GM21515 (cell line): ENCODE results near the gene RNF217.
"Not testable (repeated sequence)": the region's sequence is repeated elsewhere in the genome, so short reads cannot be mapped to it uniquely, and the experiment has no call there.

Experiments used
- ATAC-seq: cut with Tn5 transposase; IDR thresholded peaks from one replicate; pipeline ENCODE4 v1.9.1; 2021; ENCODE audit not compliant: unreplicated experiment

Gene RNF217, protein sequence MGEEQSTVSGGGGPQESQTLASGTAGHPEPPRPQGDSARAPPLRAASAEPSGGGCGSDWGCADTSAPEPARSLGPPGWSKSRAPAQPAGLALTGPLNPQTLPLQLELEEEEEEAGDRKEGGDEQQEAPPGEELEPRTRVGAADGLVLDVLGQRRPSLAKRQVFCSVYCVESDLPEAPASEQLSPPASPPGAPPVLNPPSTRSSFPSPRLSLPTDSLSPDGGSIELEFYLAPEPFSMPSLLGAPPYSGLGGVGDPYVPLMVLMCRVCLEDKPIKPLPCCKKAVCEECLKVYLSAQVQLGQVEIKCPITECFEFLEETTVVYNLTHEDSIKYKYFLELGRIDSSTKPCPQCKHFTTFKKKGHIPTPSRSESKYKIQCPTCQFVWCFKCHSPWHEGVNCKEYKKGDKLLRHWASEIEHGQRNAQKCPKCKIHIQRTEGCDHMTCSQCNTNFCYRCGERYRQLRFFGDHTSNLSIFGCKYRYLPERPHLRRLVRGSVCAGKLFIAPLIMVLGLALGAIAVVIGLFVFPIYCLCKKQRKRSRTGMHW

DNA sequence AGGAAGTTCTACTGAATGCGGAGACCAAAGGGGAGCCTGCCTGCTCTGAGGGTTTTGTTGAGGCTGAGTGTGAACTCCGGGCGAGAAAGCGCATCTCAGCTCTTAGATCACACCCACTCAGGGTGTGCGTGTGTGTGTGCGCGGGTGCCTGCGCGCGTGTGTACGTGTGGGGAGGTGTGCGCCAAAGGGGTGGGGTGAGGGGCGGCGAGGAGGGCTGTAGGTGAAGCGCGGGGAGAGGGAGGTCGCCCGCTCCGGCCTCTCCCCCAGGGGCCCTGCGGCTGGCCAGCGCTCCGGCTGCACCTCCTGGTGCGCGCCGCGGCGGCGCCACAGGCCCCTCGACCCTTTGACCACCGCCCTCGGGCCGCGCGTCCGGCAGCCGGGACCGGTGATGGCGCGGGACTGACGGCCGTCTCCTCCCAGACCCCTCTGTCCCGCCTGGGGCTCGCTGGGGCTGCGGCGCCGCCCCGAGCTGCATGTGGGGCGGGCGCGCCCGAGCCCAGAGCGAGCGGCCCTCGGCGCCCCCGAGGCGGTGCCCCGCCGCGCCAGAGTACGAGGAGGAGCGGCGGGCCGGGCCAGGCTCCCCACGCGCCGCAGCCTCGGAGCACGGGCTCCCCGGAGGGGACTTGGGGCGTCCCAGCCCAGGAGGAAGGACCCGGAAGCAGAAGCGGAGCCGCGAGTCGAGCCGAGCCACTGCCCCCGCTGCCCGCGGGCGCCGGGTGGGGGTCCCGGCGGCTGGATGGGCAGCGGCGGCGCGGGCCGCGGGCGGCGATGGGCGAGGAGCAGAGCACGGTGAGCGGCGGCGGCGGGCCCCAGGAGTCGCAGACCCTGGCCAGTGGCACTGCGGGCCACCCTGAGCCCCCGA is at the start of gene RNF217:
RNF217 (plus strand) TSS at position 661 of the 862 bp plus-strand sequence; CDS start at position 769, 108 bp downstream.
- ATAC-seq: no peak

DNA sequence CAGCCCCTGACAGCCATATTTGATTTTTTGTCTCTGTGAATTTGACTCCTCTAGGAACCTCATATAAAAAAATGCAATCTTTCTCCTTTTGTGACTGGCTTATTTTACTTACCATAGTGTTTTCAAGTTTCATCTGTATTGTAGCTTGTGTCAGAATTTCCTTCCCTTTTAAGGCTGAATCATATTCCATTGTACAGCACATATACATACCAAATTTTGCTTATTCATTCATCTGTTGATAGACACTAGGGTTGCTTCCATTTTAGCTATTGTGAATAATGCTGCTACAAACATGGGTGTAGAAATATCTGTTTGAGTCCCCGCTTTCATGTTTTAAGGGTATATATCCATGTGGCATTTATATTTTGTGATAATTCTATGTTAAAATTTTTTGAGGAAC is 49.2 kb upstream of the RNF217 start:
- ATAC-seq: no peak

DNA sequence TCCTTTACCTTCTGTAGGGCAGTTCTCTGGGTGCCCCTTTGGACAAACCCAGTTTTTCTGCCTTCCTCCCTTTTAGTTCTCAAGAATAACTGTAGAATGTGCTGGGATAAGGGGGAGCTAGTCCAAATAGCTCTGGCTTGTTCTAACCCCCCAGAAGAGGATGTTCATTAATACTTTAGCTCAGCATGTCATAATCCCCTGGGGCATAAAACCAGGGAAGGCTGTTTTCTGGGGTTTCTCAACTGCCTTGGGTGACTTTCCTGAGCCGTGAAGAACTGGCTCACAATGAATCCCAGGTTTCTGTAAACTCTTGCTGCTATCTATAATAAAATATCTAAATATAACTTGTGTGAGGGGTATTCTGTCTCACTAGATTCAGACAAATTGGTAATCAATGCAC is 44.5 kb upstream of the RNF217 start:
- ATAC-seq: no peak

DNA sequence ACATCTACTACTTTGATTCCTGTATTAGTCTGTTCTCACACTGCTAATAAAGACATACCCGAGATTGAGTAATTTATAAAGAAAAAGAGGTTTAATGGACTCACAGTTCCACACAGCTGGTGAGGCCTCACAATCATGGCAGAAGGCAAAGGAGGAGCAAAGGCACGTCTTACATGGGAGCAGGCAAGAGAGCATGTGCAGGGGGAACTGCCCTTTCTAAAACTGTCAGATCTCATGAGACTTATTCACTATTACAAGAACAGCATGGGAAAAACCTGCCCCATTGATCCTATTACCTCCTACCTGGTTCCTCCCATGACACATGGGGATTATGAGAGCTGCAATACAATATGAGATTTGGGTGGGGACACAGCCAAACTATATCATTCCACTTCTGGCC is 42.5 kb upstream of the RNF217 start:
- ATAC-seq: not testable (repeated sequence)

DNA sequence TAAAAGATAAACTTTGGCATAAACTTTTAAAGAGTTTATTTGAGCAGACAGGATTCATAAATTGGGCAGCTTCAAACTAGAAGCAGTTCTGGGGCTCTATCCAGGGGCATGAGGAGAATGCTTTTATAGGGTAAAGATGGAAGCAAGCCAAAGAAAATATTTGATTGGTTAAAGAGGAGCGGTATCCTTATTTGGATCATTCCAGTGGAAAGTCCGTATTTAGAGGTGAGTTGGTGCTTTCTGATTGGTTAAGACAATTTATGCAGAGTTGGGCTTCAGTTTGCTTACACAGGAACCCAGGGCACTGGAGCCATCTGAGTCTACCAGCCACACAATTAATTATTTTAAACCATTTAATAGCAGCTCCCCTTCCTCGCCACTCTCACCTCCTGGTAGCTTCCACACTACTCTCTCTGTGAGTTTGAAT is 37.9 kb upstream of the RNF217 start:
- ATAC-seq: no peak

DNA sequence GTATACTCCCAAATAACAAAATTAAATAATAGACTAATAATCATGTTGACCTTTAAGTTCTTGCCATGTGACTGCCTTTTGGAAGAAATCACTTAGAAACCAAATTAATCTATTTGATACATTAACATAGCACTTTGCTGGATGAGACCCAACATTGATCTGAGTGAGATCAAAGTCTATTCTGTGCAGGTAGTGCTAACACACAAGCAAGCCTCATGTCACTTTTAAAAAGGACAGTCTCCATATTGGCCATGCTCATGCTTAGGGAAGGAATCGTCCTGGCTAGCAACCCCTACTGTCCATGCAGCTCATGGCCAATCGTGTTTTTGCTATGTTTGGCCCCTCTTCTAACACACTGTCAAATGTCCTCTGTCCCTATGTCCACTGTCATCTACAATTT is 35.8 kb upstream of the RNF217 start:
- no peak for ATAC-seq

DNA sequence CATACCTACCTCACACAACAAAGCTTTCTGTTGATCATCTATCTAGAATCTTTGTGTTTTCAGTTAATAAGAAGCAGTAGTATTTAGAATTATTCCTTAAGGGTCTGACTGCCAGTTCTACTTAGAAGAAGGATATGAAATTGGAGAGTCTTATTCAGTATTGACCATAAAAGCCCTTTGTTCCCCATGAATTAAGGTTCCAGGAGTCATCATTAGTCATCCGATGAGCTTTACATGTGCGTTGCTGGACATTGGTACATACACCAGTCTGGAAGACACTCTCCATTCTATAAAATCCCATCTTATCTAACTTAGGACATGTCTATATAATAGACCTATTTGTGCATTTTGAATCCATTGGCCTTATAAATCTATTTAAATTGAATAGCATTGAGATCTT is 34.4 kb upstream of the RNF217 start:
- ATAC-seq: no peak

DNA sequence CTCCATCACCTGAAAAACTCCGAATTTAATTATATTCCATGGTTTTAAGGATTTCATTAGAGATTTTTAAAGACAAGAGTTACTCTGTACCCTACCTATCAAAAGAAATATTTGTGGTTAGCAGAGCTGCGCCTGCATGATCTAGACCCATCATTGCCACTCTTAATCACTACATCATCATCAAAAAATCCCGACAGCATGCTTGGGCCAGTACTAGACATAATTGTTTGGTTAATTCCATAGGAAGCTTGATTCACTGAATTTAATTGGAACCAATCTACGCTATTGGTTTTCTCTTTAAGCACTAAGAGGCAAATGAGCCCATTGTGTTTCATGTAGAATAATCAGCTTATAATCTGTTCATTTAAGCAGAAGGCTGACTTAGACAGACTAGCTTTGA is 33.4 kb upstream of the RNF217 start:
- ATAC-seq: no peak

DNA sequence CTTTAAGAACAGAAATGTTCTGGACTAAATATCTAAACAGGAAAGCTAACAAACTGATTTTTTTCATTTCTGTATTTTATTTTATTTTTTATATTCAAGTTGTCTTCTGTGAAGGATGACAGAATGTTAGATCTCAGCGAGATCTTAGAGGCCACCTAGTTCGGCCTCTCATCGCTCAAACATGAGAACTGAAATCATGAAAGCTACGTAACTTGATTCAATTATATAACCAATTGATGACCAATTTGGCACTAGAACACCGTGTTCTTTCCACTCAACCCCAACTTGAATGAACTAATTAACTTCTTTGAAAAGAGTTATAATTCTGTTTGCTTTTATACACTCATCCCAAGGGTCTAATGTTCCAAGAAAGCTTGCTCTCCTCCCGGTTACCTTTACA is 24.6 kb upstream of the RNF217 start:
- no peak for ATAC-seq

DNA sequence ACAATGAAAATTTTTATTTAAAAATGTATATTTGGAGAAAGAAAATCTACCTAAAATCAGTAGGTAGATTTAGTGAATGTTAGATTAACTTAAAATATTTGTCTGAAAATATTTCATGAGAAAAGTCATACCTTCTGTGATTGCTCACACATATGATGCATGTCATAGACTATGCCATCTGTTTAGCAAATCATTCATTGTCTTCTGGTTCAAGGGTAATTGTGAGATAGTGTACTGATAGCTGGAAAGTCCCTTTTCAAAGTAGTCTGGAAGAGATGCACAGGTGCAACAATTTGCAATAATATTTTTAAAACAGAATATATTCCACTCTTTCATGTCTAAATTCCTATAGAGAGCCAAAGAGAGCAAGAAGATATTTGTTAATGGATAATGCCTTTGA is 21.0 kb upstream of the RNF217 start:
- ATAC-seq: no peak

DNA sequence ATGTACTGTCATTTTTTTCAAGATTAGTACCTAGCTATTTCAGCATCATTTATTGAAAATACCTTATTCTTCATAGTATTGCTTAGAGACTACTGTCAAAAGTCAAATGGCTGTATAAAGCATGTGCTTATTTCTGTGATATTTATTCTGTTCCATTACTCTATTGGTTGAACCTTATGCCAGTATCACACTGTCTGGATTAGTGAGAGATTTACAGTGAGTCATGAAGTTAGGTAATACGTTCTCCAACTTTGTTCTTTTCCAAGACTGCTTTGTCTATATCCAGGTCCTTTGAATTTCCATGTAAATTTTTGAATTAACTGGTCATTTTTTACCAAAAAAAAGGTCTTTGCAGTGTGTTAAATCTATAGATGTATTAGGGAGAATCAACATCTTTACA is 18.6 kb upstream of the RNF217 start:
- no peak for ATAC-seq

DNA sequence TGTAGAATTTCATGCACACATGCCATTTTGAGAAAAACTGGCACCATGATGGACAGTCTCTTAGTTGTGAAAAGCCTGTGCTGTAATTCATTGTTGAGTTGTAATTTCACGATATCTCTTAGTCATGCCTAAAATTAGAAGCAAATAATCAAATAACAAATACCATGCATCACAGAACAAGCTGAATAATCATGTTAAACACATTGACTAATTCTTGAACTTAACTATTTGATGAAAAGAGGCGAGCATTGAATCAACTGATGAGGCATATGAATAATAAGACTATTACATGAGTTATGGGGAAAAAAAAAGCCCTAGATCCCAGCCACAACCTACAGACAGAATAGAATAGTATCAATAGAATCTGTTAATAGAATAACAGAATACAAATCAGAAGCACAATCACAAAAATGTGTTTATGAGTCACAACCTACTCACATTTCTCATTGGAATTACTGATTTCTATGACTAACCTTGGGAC is 14.2 kb upstream of the RNF217 start:
- no peak for ATAC-seq

DNA sequence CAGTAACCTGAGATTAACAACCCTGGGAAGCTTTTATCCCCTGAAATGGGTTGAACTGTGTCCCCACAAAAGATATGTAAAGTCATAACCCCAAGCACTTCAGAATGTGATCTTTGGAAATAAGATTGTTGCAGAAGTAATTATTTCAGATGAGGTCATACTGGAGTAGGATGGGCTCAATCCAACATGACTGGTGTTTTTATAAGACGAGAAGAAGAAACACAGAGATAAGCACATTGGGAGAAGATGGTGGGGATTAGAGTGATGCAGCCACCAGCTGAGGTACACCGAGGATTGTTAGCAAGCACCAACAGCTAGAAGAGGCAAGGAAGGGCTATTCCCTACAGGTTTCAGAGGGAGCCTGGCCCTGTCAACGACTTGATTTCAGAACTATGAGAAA is 12.5 kb upstream of the RNF217 start:
- ATAC-seq: no peak

DNA sequence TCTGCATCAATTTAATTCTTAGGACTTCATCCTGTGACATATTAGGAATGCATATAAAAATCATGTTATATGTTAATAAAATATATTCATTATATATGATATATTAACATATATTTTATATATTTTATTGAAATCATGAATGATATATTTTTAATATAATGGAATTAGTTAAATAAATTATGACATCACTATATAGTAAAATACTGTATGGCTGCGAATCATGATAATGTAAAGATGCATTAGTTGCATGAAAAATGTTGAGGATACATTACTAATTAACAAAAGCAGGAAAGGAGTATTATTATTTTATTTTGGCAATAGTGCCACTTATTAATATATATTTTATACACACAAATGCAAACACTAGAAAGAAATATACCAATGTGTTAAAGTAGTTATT is 8.4 kb upstream of the RNF217 start:
- no peak for ATAC-seq

DNA sequence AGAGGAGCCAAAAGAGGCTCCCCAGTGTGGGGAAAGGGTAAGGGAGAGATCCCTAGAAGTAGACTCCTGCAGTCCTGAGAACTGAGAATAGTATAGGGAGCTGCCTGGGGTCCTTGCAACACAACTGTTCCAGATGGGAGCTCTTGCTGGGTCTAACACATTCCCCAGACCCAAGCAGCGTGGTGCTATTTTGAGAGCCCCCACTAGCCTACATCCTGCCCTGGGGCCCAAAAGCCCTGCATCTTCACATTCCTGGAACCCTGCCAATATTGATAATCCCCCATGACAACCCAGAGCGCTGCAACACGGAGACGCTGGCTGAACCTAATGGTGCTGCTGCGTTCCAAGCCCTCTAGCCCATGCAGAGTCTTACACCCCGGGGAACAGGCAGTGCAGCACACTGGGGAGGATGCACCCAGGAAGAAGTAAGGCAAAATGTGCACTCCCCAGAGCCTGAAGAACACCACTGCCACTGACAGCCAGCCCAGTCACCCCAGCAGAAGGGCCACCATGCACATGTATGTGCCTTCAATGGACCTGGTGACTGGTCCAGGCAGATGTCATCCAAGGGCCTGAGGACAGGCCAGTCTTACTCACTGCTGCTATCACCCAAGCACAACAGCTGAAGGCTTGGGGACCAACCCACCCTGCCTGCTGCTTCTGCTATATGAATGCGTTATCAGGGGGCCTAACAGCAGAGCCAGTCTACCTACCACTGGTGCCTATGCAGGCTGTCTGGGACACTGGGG is 7.0 kb upstream of the RNF217 start:
- ATAC-seq: no peak

DNA sequence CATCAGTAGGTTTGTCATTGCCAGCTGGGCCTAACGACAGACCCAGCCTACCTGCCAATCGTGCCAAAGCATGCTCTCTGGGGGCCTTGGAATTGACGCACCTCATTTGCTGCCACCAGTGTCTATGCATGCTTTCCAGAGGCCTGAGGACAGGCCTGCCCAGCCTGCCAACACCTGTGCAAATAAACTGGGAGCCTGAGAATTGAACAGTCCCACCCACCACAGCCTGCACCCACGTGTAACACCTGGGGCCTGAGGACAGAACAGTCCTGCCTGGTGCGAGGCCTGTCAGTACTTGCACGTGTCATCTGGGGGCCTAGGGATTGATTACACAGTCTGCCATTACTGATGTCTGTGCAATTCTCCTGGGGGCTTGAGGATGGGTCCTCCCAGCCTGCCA is 6.2 kb upstream of the RNF217 start:
- ATAC-seq: no peak

DNA sequence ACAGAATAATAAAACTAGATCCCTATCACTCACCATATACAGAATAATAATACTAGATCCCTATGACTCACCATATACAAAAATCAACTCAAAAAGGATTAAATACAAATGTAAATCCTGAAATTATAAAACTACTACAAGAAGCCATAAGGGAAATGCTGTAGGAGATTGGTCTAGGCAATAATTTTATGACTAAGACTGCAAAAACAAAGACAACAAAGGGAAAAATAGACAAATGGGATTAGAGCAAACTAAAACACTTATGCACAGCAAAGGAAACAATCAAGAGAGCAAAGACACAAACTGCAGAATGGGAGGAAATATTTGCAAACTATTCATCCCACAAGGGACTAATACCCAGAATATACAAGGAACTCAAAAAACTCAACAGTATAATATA is 4.1 kb upstream of the RNF217 start:
- ATAC-seq: no peak

DNA sequence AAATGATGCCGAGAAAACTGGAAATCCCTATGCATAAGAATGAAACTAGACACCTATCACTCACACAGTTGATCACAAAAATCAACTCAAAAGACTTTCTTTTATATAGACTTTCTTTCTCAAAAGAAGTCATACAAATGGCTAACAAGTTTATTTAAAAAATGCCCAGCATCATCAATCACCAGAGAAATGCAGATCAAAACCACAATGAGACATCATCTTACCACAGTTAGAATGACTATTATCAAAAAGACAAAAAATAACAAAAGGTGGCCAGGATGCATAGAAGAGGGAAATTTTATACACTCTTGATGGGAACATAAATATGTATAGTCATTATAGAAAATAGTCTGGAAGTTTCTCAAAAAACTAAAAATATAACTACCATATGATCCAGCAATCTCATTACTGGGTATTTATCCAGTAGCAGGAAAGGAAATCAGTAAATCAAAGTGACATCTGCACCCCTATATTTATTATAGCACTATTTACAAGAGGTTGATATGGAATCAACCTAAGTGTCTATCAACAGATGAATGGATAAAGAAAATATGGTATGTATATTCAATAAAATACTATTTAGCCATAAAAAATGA is 3.4 kb upstream of the RNF217 start:
- no peak for ATAC-seq

DNA sequence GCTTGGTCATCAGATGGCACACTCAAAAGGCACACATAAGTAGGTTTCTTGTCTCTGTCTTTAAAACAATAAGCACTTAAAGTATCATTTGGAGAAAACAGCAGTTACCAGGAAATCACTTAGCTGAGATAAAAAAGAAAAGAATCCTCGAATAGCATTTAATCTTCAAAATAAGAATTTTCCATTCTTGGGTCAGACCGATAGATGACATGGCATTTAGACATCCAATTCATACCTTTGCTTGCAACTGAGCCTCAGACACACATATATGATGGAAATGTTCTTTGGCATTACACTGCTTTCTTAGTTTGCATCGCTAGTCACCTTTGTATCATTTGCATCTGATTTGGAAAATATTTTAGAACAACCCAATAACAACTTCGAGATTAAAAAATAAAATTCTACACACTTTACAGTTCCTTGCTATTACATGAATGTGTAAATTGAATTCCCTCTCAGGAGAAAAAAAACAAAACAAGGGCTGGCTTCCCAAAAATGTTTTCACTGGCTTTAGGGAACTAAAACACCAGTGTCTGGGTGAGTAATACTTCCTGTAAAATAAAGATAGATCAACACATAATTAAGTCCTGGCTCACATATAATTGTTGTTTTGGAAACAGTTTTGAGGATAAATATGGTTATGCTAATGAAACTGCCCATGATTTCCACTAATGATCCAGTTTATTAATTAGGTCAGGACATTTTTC is 1.3 kb upstream of the RNF217 start:
- no peak for ATAC-seq

DNA sequence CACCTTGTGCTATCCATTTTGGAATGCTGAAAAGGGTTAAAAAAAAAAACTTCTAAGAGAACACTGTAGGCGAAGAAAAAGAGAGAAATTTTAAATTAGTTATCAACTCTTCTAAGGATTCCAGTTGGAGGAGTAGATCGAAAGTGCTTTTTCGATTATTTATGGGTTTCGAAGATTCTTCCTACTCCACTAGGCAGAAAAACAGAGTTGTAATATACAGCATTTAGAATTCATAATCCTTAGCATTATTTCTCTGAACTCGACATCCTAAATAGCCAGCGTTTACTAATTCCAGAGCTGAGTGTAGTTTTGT is 817 bp upstream of the RNF217 start:
- ATAC-seq: no peak
